Natural killer cell (primary cell): Measurements from ENCODE around the gene HAUS7. TPM values are rescaled to one million over a fixed set of nuclear protein-coding genes. Genes with fewer than 3 reads are reported as not detected.
A peak's percentile ranks its signal among the peaks of the same experiment; 100 is the strongest.

Experiments
- ATAC-seq, 3 donors: fragments of 150-1000 bp in 2 of 3; fragments of 200-7000 bp in 1 of 3; cut with Tn5 transposase; 1 replicate in 1 of 3; 2 replicates in 2 of 3; pipeline ENCODE4 v1.10.0; 2021; ENCODE audit warnings: mild to moderate bottlenecking in 2 of 3, moderate library complexity in 2 of 3
- DNase-seq, 2 donors: peaks; one replicate each; pipeline versions ENCODE4 v3.0.0 to v3.0.0-alpha.2; 2013 to 2021; ENCODE audit warnings: mixed read lengths in 1 of 2
- H3K27ac ChIP-seq: one replicate; pipeline ENCODE4 v1.5.1; 2013; ENCODE audit warnings: mild to moderate bottlenecking, low read length
- H3K27me3 ChIP-seq: one replicate; pipeline ENCODE4 v1.6.1; 2013; ENCODE audit warnings: low read length; ENCODE audit not compliant: control insufficient read depth, insufficient read depth
- H3K36me3 ChIP-seq: one replicate; pipeline ENCODE4 v1.6.1; 2013; ENCODE audit warnings: low read length; ENCODE audit not compliant: control insufficient read depth, insufficient read depth
- H3K4me1 ChIP-seq: one replicate; pipeline ENCODE4 v1.6.1; 2013; ENCODE audit warnings: low read length; ENCODE audit not compliant: control insufficient read depth, insufficient read depth
- H3K4me3 ChIP-seq: one replicate; pipeline ENCODE4 v1.5.1; 2013; ENCODE audit warnings: low read length
- H3K9me3 ChIP-seq: one replicate; pipeline ENCODE4 v1.6.1; 2013; ENCODE audit warnings: low read length; ENCODE audit not compliant: control insufficient read depth, insufficient read depth
- H3K27ac Mint-ChIP-seq, 2 donors: one replicate each; pipeline ENCODE4 v1.8.0; 2022; ENCODE audit warnings: mild to moderate bottlenecking in 2 of 2, mixed read lengths in 2 of 2, moderate library complexity in 1 of 2
- H3K27me3 Mint-ChIP-seq, 2 donors: one replicate each; pipeline ENCODE4 v1.8.0; 2022; ENCODE audit warnings: low read depth in 2 of 2, mixed read lengths in 2 of 2
- H3K36me3 Mint-ChIP-seq: one replicate; pipeline ENCODE4 v1.8.0; 2022; ENCODE audit warnings: mixed read lengths
- H3K4me1 Mint-ChIP-seq, 2 donors: one replicate each; pipeline ENCODE4 v1.8.0; 2022; ENCODE audit warnings: mixed read lengths in 2 of 2
- H3K4me3 Mint-ChIP-seq: one replicate; pipeline ENCODE4 v1.8.0; 2022; ENCODE audit warnings: mild to moderate bottlenecking, moderate library complexity, mixed read lengths
- H3K9me3 Mint-ChIP-seq, 2 donors: one replicate each; pipeline ENCODE4 v1.8.0; 2022; ENCODE audit warnings: mixed read lengths in 2 of 2
- CTCF ChIP-seq: fragments of 200-600 bp; IDR thresholded peaks from one replicate; pipeline ENCODE4 v1.8.0; 2022; ENCODE audit warnings: antibody characterized with exemption
- WGBS: methylation state at CpG from one replicate; pipeline ENCODE4 v1.1.7; 2013; ENCODE audit warnings: missing lambda C conversion rate; ENCODE audit not compliant: insufficient coverage; 5-methylcytosine and 5-hydroxymethylcytosine counted together
- intact Hi-C: fragments of 100-400 bp; cut with micrococcal nuclease; formaldehyde crosslinking; loops from one replicate; pipeline ENCODE4 v1.14.2; 2022
- total RNA-seq, 4 donors: library from RNA; stranded (reverse); fragments of 120-200 nt in 1 of 4; gene quantifications; one replicate each; pipeline versions ENCODE4 v1.2.3 to v1.2.4, GENCODE V29; 2013 to 2022

HAUS7 gene
- total RNA-seq, 3 donors from 2014 or later (not counting 1 experiment from before 2014, with no cell fraction given), result 27.4 to 33.1 (median 31.9) TPM

GRCh38 chrX:153477364-153477857 is 7.0 kb upstream of the HAUS7 start:
- Mint-ChIP-seq H3K27ac (no peak overlapping the region), H3K36me3 (no peaks in the 10 kb centered on the region), H3K9me3 (no peaks in the 10 kb centered on the region), H3K27me3 (no peaks in the 10 kb centered on the region), H3K4me3 (no peak overlapping the region), H3K4me1 (no peaks in the 10 kb centered on the region)
- no peak overlapping the region for H3K27ac ChIP-seq
- intact Hi-C loops, result no loop called here
- ATAC-seq (no peak), DNase-seq (no peak)
- H3K27me3 ChIP-seq, result no peaks in the 10 kb centered on the region
- WGBS, result 77% methylated on average over 11 of the region's 11 CpGs
- H3K4me3 ChIP-seq, result no peak overlapping the region
- H3K4me1 ChIP-seq, result peaks cover 13% of the 10 kb centered on the region
- H3K9me3 ChIP-seq, result no peaks in the 10 kb centered on the region
- no peak for TF ChIP-seq CTCF
- H3K36me3 ChIP-seq, result no peaks in the 10 kb centered on the region

GRCh38 chrX:153476666-153477363 is 6.4 kb upstream of the HAUS7 start:
- Histone ChIP-seq H3K4me1 (peaks cover 13% of the 10 kb centered on the region), H3K4me3 (no peak overlapping the region), H3K36me3 (no peaks in the 10 kb centered on the region), H3K27me3 (no peaks in the 10 kb centered on the region), H3K27ac (no peak overlapping the region), H3K9me3 (no peaks in the 10 kb centered on the region)
- Mint-ChIP-seq H3K27ac (no peak overlapping the region), H3K36me3 (no peaks in the 10 kb centered on the region), H3K27me3 (no peaks in the 10 kb centered on the region), H3K9me3 (no peaks in the 10 kb centered on the region), H3K4me3 (no peak overlapping the region), H3K4me1 (no peaks in the 10 kb centered on the region)
- ATAC-seq (no peak), DNase-seq (no peak)
- TF ChIP-seq CTCF, result no peak
- intact Hi-C loops, result no loop called here
- WGBS, result 81% methylated on average over 7 of the region's 16 CpGs

- H3K27ac ChIP-seq, result no peak overlapping the region
- peak overlapping the region; percentile 38 for H3K4me3 Mint-ChIP-seq
- DNase-seq, result no peak
- no peaks in the 10 kb centered on the region for H3K4me1 Mint-ChIP-seq
- intact Hi-C loops, result no loop called here
- no peaks in the 10 kb centered on the region for H3K9me3 ChIP-seq
- no peak for TF ChIP-seq CTCF
- no peaks in the 10 kb centered on the region for H3K36me3 ChIP-seq
- no peaks in the 10 kb centered on the region for H3K36me3 Mint-ChIP-seq
- no peaks in the 10 kb centered on the region for H3K9me3 Mint-ChIP-seq
- H3K27ac Mint-ChIP-seq, result no peak overlapping the region
- H3K4me1 ChIP-seq, result peaks cover 19% of the 10 kb centered on the region
- ATAC-seq, result no peak
- H3K27me3 ChIP-seq, result no peaks in the 10 kb centered on the region
- H3K27me3 Mint-ChIP-seq, result no peaks in the 10 kb centered on the region
- WGBS, result 92% methylated on average over 11 of the region's 11 CpGs
- H3K4me3 ChIP-seq, result no peak overlapping the region
These were observed 5.4 kb upstream of the HAUS7 start for GRCh38 chrX:153475751-153476281.
